ENCODE measurements around the gene FEV.

Gene FEV

GRCh38 chr2:218992196-218992595 is 7.2 kb upstream of the FEV start:
- no peak for DNase-seq

DNA sequence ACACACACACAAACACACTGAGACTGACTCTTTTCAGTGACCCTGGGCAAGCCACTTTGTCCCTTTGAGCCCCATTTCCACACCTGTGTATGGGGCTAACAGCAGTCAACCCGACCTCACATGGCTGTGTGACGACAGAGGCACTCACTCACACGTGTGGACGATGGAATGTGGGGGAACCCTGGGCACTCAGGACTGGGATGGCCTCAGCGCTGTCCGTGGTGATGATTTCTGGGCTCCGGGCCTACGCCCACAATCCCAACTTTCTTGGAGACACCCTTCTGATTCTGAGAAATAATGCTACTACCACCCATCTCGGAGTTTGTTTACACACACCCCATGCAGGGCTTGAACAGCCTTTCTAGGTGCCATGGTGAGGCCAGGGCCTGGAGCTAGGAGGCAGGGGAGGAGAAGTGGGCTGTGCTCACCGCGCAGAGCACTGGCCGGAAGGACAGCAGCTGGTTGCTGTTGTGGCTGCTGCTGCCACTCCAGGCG is 6.7 kb upstream of the FEV start:
- no peak for DNase-seq

- no peak for DNase-seq
Observed at GRCh38 chr2:218990612-218991011, 5.6 kb upstream of the FEV start.

GRCh38 chr2:218990052-218990451 is 5.1 kb upstream of the FEV start:
- no peak for DNase-seq

DNA sequence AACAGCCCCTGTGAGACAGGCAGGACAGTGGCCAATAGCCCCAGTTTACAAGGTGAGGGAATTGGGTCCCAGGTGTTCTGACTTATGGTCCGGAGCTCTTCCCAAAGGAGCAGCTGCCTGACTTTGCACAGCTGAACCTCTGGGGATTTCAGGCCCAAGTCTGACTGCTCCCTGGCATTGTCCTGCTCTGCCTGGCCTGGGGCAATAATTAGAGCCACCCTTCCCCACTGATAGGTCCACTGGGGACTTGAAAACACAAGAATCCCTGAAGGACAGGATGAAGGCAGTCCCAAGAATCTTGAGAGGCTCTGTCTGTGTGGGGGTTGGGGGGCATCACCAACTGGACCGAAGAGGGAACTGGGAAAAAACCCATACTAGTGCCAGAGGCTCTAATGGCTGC is 3.7 kb upstream of the FEV start:
- DNase-seq = no peak

DNA sequence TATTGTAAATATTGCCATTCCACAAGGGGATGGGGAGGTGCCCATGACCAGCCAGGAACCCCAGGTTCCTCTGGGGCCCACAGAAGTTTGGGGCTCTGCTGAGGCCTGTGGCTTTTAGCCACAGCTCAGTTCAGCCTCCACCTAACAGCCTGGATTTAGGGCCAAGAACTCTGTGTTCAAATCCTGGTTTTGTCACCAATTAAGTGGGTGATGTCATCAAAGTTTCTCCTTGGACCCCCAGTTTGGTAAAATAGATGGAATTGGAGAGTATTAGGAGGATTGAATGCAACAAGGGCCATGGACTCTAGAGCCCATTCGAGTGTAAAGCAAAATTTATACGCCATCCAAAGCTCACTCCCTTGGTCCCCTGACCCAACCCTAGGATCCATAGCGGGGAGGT is 3.2 kb upstream of the FEV start:
- DNase-seq = no peak

DNA sequence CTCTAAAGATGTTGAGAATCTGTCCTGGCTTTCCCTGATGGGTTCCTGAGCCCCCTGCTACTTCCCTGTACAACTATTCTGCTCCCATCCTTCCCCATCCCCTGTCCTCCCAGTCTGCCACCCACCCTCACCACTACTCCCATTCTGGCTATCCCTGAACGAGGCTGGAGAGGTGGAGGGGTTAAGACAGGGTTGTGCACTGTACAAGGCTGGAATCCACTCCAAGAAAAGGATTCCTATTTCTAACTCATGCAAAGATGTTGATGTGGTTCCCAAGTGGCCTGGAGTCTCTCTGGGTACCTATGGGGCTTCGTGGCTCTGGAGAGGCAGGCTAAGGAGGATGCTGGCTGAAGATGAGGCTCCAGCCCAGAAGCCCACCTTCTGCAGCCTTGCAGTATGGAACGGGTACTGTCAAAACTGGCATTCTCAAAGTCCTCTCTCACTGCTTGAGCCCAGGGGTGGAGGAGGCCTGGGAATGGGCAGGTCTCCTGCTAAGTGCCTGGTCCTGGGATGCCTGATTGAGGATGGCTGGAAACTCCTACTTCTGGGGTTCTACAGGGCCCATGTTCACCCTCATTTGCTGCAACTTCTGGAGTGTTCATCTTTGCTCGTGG is 1.3 kb upstream of the FEV start:
- DNase-seq = no peak

DNA sequence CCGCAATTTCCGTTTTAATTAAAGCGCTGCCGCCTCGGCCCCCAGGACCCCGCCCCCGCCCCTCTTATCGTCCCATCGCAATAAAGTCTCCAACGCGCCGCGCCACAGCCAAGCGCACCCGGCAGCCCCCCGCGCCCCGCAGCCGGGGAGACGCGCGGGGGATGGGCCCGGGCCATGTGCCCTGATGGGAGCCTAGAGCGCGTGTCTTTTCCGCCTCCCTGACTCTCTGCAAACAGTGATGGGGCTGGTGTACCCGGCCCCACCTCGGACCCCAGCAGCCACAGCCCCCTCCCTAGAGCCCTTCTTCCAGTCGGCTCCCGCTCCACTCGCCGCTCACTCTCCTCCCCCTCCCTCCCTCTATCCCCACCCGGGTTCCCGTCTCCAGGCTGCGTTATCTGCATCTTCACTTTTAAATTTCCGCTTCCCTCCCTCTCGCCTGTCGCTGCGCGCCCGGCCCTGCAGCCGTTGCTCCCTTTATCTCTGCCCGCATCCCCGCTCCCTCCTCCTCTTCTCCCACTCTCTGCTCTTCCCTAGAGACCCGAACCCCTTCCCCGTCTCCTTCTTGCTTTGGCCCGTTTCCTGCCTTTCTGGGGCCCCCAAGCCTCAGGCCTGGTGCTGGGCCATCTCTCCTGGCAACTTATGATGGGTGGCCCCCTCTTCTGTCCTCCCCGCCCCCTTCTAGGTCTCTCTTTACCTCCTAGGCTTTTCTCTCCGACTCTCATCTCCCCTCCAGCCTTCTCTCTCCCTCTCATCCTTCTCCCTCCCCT is 524 bp upstream of the FEV start:
- no peak for DNase-seq

DNA sequence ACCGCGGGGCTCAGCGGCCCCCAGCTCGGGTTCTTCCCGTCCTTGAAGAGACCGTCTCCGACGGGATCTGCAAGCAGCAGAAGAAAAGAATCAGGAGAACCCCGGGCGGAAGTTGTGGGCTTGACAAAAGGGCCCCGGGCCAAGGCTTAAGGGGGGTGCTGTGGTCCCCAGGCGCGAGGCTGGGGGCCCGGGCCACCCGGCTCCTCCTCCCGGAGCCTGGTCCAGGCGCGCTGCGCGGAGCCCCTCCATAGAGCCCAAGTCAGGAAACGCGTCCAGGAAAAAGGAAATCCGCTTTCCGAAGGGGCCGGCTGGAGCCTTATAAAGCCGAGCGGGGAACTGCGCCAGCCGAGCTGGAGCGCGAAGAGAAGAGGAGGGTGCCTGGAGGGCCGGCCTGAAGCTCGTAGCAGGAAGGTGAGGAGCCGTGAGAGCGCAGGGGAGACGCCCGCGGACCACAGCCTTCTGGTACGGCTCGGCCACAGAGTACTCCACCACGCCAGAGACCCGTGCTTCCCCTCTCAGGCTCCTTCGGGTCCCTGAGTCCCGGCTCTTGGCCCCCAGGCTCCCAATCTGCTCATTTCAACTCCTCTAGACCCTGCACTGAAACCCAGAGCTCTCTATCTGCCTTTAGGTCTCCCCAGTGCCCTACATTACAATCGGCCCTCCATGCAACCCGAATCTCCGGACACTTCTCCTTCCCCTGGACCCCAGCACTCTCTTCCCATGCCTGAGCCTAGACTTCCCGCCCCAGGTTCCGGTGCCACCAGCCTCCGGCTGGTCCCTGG is 554 bp downstream of the FEV start:
- DNase-seq = no peak

GRCh38 chr2:218983934-218984238 is 1.1 kb downstream of the FEV start:
- DNase-seq = no peak

- DNase-seq = no peak
Observed at GRCh38 chr2:218983263-218983933, 1.6 kb downstream of the FEV start.

DNA sequence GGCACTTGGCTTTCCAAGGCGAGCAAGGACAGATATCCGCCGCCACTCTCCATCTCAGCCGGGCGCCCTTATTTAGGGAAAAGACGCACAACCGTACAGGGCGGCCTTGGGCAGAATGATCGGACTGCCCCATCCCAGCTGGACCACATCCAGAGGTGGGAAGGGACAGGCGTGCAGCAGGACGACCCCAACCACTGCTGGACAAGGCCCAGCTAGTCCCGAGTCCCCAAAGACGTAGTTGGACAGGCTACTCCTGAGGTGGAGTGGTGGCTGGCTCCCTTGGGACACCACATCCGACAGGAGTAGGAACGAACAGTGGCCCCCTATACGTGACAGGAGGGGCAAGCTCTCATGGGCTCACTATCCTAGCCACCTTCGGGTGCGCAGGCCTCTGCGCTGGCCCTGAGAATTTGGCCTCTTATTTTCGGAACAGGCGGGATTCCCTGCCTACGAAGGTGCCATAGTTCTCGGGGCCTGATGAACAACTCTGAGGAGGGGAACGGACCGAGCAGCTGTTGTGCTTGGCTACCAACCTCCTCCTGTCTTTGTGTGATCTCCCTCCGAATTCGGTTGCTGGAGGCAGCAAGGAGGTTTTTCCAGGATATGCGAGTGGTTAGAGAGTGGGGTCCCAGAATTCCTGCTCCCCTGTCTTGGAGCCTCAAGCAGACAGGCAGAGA is 2.3 kb downstream of the FEV start:
- DNase-seq = no peak

DNA sequence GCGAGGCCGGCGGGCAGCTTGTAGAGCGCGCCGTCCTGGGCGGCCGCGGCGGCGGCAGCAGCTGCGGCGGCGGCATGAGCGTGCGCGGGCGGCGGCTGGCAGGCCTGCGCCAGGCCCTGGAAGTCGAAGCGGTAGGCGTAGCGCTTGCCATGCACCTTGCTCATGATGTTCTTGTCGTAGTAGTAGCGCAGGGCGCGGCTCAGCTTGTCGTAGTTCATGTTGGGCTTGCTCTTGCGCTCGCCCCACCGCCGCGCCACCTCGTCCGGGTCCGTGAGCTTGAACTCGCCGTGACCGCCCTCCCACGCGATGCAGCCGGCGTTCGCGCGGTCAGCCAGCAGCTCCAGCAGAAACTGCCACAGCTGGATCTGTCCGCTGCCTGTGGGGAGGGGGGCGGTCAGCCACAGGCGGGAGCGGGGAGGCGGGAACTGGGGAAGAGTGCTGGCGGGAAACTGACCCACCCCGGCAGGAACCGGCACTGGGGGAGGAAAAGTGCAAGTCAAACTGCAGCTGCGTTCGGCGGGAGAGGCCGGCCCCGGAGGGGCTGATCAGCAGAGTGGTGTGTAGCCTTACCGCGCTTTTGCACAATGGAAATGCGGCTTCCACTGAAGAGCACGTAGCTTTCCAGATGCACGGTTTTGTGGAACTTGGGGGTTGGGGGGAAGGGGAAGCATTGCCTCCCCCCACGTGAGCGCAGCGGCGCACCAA is 3.0 kb downstream of the FEV start:
- DNase-seq = peak; percentile 34

DNA sequence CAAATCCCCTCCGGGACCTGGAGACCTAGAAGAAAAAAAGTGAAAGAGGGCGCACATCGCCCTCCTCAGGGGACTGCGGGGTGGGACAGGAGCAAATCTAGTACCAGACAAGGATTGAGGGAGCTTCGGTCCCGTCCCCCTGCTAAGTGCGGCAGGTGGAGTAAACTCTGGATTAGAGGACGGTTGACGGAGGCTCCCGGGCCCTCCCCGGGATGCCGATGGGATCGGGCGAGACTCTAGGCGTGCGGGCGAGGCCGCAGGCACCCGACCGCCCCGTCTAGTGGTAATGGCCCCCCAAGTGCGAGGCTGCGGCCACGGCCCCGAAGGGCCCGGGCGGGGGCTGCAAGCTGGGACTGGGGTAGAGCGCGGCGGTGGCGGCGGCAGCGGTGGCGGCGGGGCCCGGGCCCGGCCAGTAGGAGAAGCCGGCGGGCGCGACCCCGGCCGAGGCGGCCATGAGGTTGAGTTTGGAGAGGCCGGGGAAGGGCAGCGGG is 3.5 kb downstream of the FEV start:
- DNase-seq = no peak

GRCh38 chr2:218980735-218981389 is 4.1 kb downstream of the FEV start:
- no peak for DNase-seq

- DNase-seq = peak; percentile 82
Observed at GRCh38 chr2:218979846-218980734, 4.9 kb downstream of the FEV start.

- no peak for DNase-seq
Observed at GRCh38 chr2:218975060-218975777, 9.8 kb downstream of the FEV start.

- DNase-seq = no peak
Observed at GRCh38 chr2:218970894-218971293, 14.1 kb downstream of the FEV start.

- no peak for DNase-seq
Observed at GRCh38 chr2:218964041-218964771, 20.8 kb downstream of the FEV start.

All from stimulated activated naive CD4-positive, alpha-beta T cell treated with Interleukin-2 at 50 U/mL for 16 hours (primary cell).